ENCODE measurements around the gene FLT1. TPM values are rescaled to one million over a fixed set of nuclear protein-coding genes. Genes with fewer than 3 reads are reported as not detected.

Gene FLT1
- polyA plus RNA-seq, 1 donor (not counting 4 experiments of a cell fraction or from before 2014, with no cell fraction given): 0.01 TPM

GRCh38 chr13:28385362-28385761 lies 109.6 kb downstream of the FLT1 start:
- no peak for TF ChIP-seq EZH2 (IDR thresholded peaks at IDR 0.05; ENCODE audit: low read length)
- no peak for TF ChIP-seq CTCF (optimal IDR thresholded peaks at IDR 0.05 in 1 of 3, IDR thresholded peaks at IDR 0.05 in 1 of 3, conservative IDR thresholded peaks at IDR 0.05 in 1 of 3; ENCODE audit: extremely low read depth in 1 of 3, insufficient read depth in 2 of 3, low read length in 3 of 3)
- Histone ChIP-seq H3K27me3 (ENCODE audit: control insufficient read depth, extremely low read depth, insufficient read depth, low read length) (peaks cover 7% of the 10 kb centered on the region), H3K79me2 (ENCODE audit: control insufficient read depth, insufficient read depth, low read length) (no peaks in the 10 kb centered on the region), H3K36me3 (ENCODE audit: control insufficient read depth in 2 of 2, extremely low read depth in 1 of 2, insufficient read depth in 2 of 2, low read length in 2 of 2) (no peaks in the 10 kb centered on the region), H3K9ac (ENCODE audit: control insufficient read depth, extremely low read depth, insufficient read depth, low read length) (no peak overlapping the region), H3K4me1 (ENCODE audit: control insufficient read depth, extremely low read depth, insufficient read depth, low read length) (no peaks in the 10 kb centered on the region), H2AFZ (ENCODE audit: control insufficient read depth, low read length) (no peak overlapping the region), H3K9me3 (ENCODE audit: control insufficient read depth, low read depth, low read length) (no peaks in the 10 kb centered on the region), H3K9me1 (ENCODE audit: control insufficient read depth, extremely low read depth, insufficient read depth, low read length) (no peaks in the 10 kb centered on the region), H3K4me3 (ENCODE audit: control insufficient read depth in 2 of 3, extremely low read depth in 1 of 3, insufficient read depth in 2 of 3, low read depth in 1 of 3, low read length in 3 of 3) (no peak overlapping the region), H3K27ac (ENCODE audit: control insufficient read depth, insufficient read depth, low read length) (no peak overlapping the region), H3K4me2 (ENCODE audit: control insufficient read depth, extremely low read depth, insufficient read depth, low read depth, low read length) (no peak overlapping the region), H4K20me1 (ENCODE audit: control insufficient read depth, extremely low read depth, insufficient read depth, low read length) (no peaks in the 10 kb centered on the region)
- DNase-seq (ENCODE audit: low read depth, low spot score) (no peak), FAIRE-seq (no peak)
- dilution Hi-C loops (cut with MboI; ENCODE audit: extremely low pct_ligation_motif_present, low sequenced_read_pairs): no loop called here

GRCh38 chr13:28384789-28385188 lies 110.1 kb downstream of the FLT1 start:
- peaks cover 7% of the 10 kb centered on the region for H3K27me3 ChIP-seq (ENCODE audit: control insufficient read depth, extremely low read depth, insufficient read depth, low read length)
- H3K79me2 ChIP-seq (ENCODE audit: control insufficient read depth, insufficient read depth, low read length): no peaks in the 10 kb centered on the region
- dilution Hi-C loops (cut with MboI; ENCODE audit: extremely low pct_ligation_motif_present, low sequenced_read_pairs): no loop called here

More at GRCh38 chr13:28384789-28385188, 110.1 kb downstream of the FLT1 start:
- H4K20me1 ChIP-seq (ENCODE audit: control insufficient read depth, extremely low read depth, insufficient read depth, low read length): no peaks in the 10 kb centered on the region
- no peak overlapping the region for H3K27ac ChIP-seq (ENCODE audit: control insufficient read depth, insufficient read depth, low read length)
- H3K36me3 ChIP-seq (ENCODE audit: control insufficient read depth in 2 of 2, extremely low read depth in 1 of 2, insufficient read depth in 2 of 2, low read length in 2 of 2): no peaks in the 10 kb centered on the region
- no peak overlapping the region for H2AFZ ChIP-seq (ENCODE audit: control insufficient read depth, low read length)
- H3K4me2 ChIP-seq (ENCODE audit: control insufficient read depth, extremely low read depth, insufficient read depth, low read depth, low read length): no peak overlapping the region
- H3K4me1 ChIP-seq (ENCODE audit: control insufficient read depth, extremely low read depth, insufficient read depth, low read length): no peaks in the 10 kb centered on the region
- H3K9ac ChIP-seq (ENCODE audit: control insufficient read depth, extremely low read depth, insufficient read depth, low read length): no peak overlapping the region
- FAIRE-seq (no peak), DNase-seq (ENCODE audit: low read depth, low spot score) (no peak)
- H3K4me3 ChIP-seq (ENCODE audit: control insufficient read depth in 2 of 3, extremely low read depth in 1 of 3, insufficient read depth in 2 of 3, low read depth in 1 of 3, low read length in 3 of 3): no peak overlapping the region
- H3K9me1 ChIP-seq (ENCODE audit: control insufficient read depth, extremely low read depth, insufficient read depth, low read length): no peaks in the 10 kb centered on the region
- H3K9me3 ChIP-seq (ENCODE audit: control insufficient read depth, low read depth, low read length): no peaks in the 10 kb centered on the region
- TF ChIP-seq EZH2 (IDR thresholded peaks at IDR 0.05; ENCODE audit: low read length) (no peak), CTCF (optimal IDR thresholded peaks at IDR 0.05 in 1 of 3, IDR thresholded peaks at IDR 0.05 in 1 of 3, conservative IDR thresholded peaks at IDR 0.05 in 1 of 3; ENCODE audit: extremely low read depth in 1 of 3, insufficient read depth in 2 of 3, low read length in 3 of 3) (no peak)
